PC-9 (cell line): ENCODE results near the gene SPTBN5.

Experiments
- EZH2 ChIP-seq: fragments of 200-600 bp; sonication (generic); IDR thresholded peaks from 2 replicates; pipeline ENCODE4 v1.8.0; 2017; ENCODE audit warnings: antibody characterized with exemption, low read depth
- TF ChIP-seq, protein P1 (sequence below): fragments of 200-600 bp; sonication (generic); conservative IDR thresholded peaks from 2 replicates; pipeline ENCODE4 v1.6.1; 2017; ENCODE audit warnings: mixed run types, antibody characterized with exemption, mild to moderate bottlenecking, moderate library complexity

DNA sequence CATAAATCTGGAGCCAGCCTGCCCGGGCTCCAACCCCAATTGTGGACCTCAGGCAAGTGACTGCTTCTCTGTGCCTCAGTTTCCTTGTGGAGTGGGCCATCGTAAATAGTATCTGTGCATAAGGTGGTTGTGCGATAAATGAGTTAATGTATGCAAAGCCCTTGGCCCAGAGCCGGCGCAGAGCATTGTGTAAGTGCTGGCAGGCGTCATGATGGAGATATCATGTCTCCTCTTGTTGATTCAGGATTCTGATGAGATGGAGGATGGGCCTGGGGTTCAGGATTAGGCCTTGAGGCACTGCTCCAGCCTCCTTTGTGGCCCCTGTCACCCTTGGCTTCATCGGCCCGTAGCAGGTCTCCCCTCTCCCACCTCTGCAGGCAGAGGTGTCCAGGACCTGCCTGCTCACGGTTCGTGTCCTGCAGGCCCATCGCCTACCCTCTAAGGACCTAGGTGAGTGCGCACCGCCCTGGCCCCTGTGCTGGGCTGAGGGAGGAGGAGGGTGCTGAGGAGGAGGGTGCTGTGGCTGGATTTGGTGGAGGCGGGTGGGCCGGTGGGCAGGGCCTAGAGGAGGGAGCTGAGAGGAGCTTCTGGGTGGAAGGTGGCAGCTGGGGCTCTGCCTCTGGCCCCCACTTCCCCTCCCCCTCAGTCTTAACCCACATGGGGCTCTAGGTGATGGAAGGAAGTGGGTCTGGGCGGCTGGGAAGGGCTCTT lies 53.9 kb downstream of the SPTBN5 start:
- TF ChIP-seq, protein P1, sequence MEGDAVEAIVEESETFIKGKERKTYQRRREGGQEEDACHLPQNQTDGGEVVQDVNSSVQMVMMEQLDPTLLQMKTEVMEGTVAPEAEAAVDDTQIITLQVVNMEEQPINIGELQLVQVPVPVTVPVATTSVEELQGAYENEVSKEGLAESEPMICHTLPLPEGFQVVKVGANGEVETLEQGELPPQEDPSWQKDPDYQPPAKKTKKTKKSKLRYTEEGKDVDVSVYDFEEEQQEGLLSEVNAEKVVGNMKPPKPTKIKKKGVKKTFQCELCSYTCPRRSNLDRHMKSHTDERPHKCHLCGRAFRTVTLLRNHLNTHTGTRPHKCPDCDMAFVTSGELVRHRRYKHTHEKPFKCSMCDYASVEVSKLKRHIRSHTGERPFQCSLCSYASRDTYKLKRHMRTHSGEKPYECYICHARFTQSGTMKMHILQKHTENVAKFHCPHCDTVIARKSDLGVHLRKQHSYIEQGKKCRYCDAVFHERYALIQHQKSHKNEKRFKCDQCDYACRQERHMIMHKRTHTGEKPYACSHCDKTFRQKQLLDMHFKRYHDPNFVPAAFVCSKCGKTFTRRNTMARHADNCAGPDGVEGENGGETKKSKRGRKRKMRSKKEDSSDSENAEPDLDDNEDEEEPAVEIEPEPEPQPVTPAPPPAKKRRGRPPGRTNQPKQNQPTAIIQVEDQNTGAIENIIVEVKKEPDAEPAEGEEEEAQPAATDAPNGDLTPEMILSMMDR, result no peak
- TF ChIP-seq EZH2, result no peak
